DMS53 treated with DMSO at 0.1 percent for 48 hours (cell line): ENCODE data around the gene FOXS1.

Source experiments
- DNase-seq: peaks from one replicate; lab custom pipeline; 2025; ENCODE audit not compliant: unreplicated experiment; lab: John Stamatoyannopoulos, UW

The FOXS1 gene

GRCh38 chr20:31845300-31845863, at the start of gene FOXS1:
Gene FOXS1, minus strand, starts transcription at chr20:31845604. Its CDS starts 62 bp downstream, at chr20:31845542.
- DNase-seq = no peak

- DNase-seq = no peak
Measured at GRCh38 chr20:31890646-31891045, 45.2 kb upstream of the FOXS1 start.

DNA sequence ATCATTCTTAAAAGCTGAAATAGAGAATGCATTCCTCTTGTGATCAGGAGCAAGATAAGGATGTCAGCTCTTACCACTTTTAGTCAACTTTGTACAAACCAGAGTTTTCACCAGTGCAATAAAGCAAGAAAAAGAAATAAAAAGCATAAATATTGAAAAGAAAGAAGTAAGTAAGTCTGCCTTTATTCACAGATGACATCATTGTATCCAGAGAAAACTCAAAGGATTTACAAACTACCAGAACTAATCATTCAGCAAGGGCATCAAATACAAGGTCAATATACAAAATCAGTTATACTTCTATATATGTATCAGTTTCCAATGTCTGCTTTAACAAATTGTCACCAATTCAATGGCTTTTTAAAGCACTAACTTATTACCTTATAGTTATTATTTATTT, 38.4 kb upstream of the FOXS1 start:
- DNase-seq = no peak

- DNase-seq = no peak
Measured at GRCh38 chr20:31881945-31882344, 36.5 kb upstream of the FOXS1 start.

DNA sequence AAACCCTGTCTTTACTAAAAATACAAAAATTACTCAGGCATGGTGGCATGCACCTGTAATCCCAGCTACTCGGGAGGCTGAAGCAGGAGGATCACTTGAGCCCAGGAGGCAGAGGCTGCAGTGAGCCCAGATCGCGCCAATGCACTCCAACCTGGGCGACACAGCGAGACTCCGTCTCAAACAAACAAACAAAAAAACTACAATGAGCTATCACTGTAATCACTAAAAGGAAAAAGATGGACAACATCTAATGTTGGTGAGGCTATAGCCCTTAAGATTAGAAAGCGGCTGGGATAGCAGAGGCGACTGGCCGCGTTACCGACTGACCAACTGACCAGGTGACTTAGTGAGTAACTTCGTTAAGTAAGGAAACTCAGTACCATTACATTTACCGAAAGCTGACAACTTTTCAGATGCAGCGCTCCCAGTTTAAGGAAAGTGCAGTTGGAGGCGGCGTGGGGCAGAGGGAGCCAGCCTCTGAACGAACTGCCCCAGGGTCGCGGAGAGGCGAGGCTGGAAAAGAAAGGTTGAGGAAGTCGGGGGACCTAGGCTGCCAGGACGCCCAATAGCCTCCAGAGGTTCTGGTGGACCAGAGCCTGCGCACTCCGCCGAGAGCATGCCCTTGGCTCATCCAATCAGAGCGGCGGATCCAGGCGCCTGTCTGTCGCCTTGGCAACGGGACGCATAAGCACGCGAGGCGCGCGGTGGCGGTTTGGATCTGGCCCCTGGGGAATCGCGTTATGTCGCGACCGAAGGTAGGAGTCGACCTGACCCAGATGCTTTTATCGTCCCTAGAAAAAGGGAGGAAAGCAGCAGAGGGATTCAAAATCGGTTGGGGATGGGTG, 34.0 kb upstream of the FOXS1 start:
- DNase-seq = peak; percentile 94

GRCh38 chr20:31877684-31878083, 32.3 kb upstream of the FOXS1 start:
- DNase-seq = no peak

- DNase-seq = no peak
Measured at GRCh38 chr20:31875671-31876070, 30.3 kb upstream of the FOXS1 start.

GRCh38 chr20:31872406-31872805, 27.0 kb upstream of the FOXS1 start:
- no peak for DNase-seq

DNA sequence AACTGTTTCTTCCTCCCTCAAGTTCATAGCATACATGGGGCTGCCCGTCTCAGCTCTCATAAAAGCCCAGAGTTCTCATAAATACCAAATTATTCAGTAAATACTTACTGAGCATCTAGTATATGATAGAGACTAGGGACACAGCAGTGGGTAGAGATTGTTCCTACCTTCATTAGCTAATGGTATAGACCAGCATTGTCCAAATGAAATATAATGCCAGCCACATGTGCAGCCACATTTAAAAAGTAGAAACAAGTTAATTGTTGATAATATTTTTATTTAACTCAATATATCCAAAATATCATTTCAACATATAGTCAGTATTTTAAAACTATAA, 26.2 kb upstream of the FOXS1 start:
- DNase-seq = no peak

GRCh38 chr20:31870726-31871617, 25.6 kb upstream of the FOXS1 start:
- DNase-seq = peak; percentile 7

- peak; percentile 12 for DNase-seq
Measured at GRCh38 chr20:31869942-31870725, 24.7 kb upstream of the FOXS1 start, which contains the start of the genes DUSP15 and TTLL9. Gene DUSP15, minus strand, starts transcription at chr20:31870527. Its CDS starts 190 bp downstream, at chr20:31870337. Gene TTLL9, plus strand, starts transcription at chr20:31870634. Its CDS starts 493 bp downstream, at chr20:31871127.

DNA sequence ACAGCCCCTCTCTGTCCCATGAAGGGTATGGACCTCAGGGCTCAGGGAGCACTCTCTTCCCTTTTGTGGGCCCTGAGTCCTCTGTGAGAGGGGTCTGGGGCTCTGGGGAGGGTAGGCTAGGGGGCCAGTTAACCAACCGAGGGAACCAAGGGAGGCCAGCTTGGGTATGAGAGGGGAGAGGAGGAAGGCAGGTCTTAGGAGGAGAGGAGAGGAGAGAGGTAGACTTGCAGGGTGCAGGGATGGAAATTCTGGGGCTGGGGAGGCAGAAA, 24.2 kb upstream of the FOXS1 start:
- DNase-seq = no peak

- DNase-seq = no peak
Measured at GRCh38 chr20:31868853-31869672, 23.7 kb upstream of the FOXS1 start.

GRCh38 chr20:31866221-31866620, 20.8 kb upstream of the FOXS1 start:
- DNase-seq = no peak

- DNase-seq = no peak
Measured at GRCh38 chr20:31864521-31865400, 19.4 kb upstream of the FOXS1 start.

- no peak for DNase-seq
Measured at GRCh38 chr20:31863296-31864085, 18.1 kb upstream of the FOXS1 start.

GRCh38 chr20:31862506-31862905, 17.1 kb upstream of the FOXS1 start:
- DNase-seq = no peak

DNA sequence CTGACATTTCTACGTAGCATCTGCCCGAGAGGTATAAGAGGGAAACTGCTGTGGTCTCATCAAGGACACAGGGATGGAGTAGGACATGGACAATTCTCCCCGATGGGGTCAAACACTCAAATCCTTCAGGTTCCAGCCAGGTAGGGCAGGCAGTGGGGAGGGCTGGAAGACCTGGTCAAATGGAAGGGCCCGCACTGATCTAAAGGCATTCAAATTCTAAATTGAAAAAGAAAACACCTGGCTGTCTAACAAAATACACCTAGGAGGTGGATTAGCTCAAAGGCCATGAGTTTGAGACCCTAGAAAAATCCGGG, 16.7 kb upstream of the FOXS1 start:
- no peak for DNase-seq
